K562 (cell line): ENCODE data around the gene ST6GALNAC3. TPM values are rescaled to one million over a fixed set of nuclear protein-coding genes. Genes with fewer than 3 reads are reported as not detected.

ENCODE experiments used
- ATAC-seq: fragments of 200-7000 bp; cut with Tn5 transposase; 3 replicates; pipeline ENCODE4 v1.9.1; 2020; ENCODE audit warnings: moderate library complexity
- BruUV-seq: library from RNA; stranded (reverse); fragments of 400-500 nt; replicated peaks from 2 replicates; lab custom pipeline; 2021; lab: Mats Ljungman, UMichigan
- CTCF ChIA-PET: fragments of 300-600 bp; formaldehyde crosslinking; extraction: SDS; loops from one replicate; lab custom pipeline; 2021; ENCODE audit warnings: low intra/inter-chr PET ratio; lab: Yijun Ruan, JAX
- POLR2A ChIA-PET: fragments of 300-600, 350-650 bp; sonication (Branson Sonifier 250); formaldehyde crosslinking; extraction: SDS; loops from one replicate; lab custom pipeline; 2021; ENCODE audit warnings: antibody characterized with exemption, inconsistent platforms; lab: Yijun Ruan, JAX
- DNase-seq, 4 experiments: peaks; one replicate each; pipeline versions ENCODE4 v3.0.0 to v3.0.0-alpha.2; 2011 to 2018; ENCODE audit warnings: low spot score in 3 of 4, mixed read lengths in 3 of 4; ENCODE audit errors: extremely low read depth in 1 of 4
- FAIRE-seq: peaks from 2 replicates; lab custom pipeline; 2011; peaks lifted over from hg19 to GRCh38; lab: Jason Lieb, UNC
- H2AFZ ChIP-seq: 2 replicates; pipeline ENCODE4 v1.6.0; 2011; ENCODE audit warnings: low read depth, low read length, control low read depth, inconsistent platforms
- H3K27ac ChIP-seq: fragments of 200-600 bp; 3 replicates; pipeline ENCODE4 v1.8.0; 2011; ENCODE audit warnings: low read depth, mild to moderate bottlenecking, control low read depth, inconsistent platforms, low read length, moderate library complexity, mixed read lengths; ENCODE audit errors: extremely low read depth
- H3K27me3 ChIP-seq, 2 experiments: fragments of 300-600 bp in 1 of 2; 2 replicates in 1 of 2; 3 replicates in 1 of 2; pipeline versions ENCODE4 v1.6.0 to v1.8.0; 2011; ENCODE audit warnings: inconsistent platforms in 2 of 2, low read length in 2 of 2, mild to moderate bottlenecking in 1 of 2, mixed read lengths in 1 of 2, moderate library complexity in 1 of 2; ENCODE audit not compliant: control insufficient read depth in 2 of 2, insufficient read depth in 2 of 2
- H3K36me3 ChIP-seq: fragments of 300-600 bp; 3 replicates; pipeline ENCODE4 v1.8.0; 2011; ENCODE audit warnings: mild to moderate bottlenecking, low read length, inconsistent platforms; ENCODE audit not compliant: control insufficient read depth, insufficient read depth
- H3K4me1 ChIP-seq, 2 experiments: fragments of 200-600 bp in 1 of 2; replicated peaks in 1 of 2; 2 replicates in 1 of 2; 3 replicates in 1 of 2; pipeline versions ENCODE4 v1.5.1 to v1.8.0; 2011; ENCODE audit warnings: inconsistent platforms in 2 of 2, low read length in 2 of 2, mild to moderate bottlenecking in 1 of 2, mixed read lengths in 1 of 2, moderate library complexity in 1 of 2; ENCODE audit not compliant: control insufficient read depth in 2 of 2, insufficient read depth in 2 of 2
- H3K4me2 ChIP-seq: 2 replicates; pipeline ENCODE4 v1.6.1; 2011; ENCODE audit warnings: low read length, control low read depth, inconsistent platforms, mixed read lengths; ENCODE audit not compliant: insufficient read depth
- H3K4me3 ChIP-seq: fragments of 200-600 bp; sonication (generic), shearing (Covaris generic); 2 replicates; pipeline ENCODE4 v1.5.1; 2016; ENCODE audit warnings: control low read depth, inconsistent platforms
- H3K79me2 ChIP-seq: fragments of 200-600 bp; 3 replicates; pipeline ENCODE4 v1.8.0; 2011; ENCODE audit warnings: low read length, inconsistent platforms; ENCODE audit not compliant: control insufficient read depth, insufficient read depth
- H3K9ac ChIP-seq, 2 experiments: 2 replicates each; pipeline versions ENCODE4 v1.6.0 to v1.6.1; 2011; ENCODE audit warnings: low read depth in 2 of 2, low read length in 2 of 2, control low read depth in 1 of 2, inconsistent platforms in 1 of 2, mild to moderate bottlenecking in 1 of 2, mixed read lengths in 1 of 2; ENCODE audit not compliant: insufficient read depth in 1 of 2
- H3K9me1 ChIP-seq: one replicate; pipeline ENCODE4 v1.6.0; 2011; ENCODE audit warnings: inconsistent platforms, mild to moderate bottlenecking, low read length, moderate library complexity; ENCODE audit not compliant: control insufficient read depth, insufficient read depth
- H3K9me3 ChIP-seq: replicated peaks from 2 replicates; pipeline ENCODE4 v1.5.1; 2011; ENCODE audit warnings: low read depth, low read length, inconsistent platforms; ENCODE audit not compliant: control insufficient read depth, insufficient read depth
- H4K20me1 ChIP-seq: replicated peaks from 2 replicates; pipeline ENCODE4 v1.6.1; 2011; ENCODE audit warnings: low read length, inconsistent platforms, mixed read lengths; ENCODE audit not compliant: control insufficient read depth, insufficient read depth
- C11orf30 ChIP-seq: fragments of 450-650 bp; IDR thresholded peaks from 2 replicates; pipeline ENCODE4 v1.6.1; 2016; ENCODE audit warnings: low read depth, mild to moderate bottlenecking
- KLF16 ChIP-seq: IDR thresholded peaks from 2 replicates; pipeline ENCODE4 v1.6.1; 2016; ENCODE audit warnings: antibody characterized with exemption
- MAFF ChIP-seq: IDR thresholded peaks from 2 replicates; pipeline ENCODE4 v1.6.1; 2012; ENCODE audit warnings: low read length, improper control_type of control experiment
- MAFG ChIP-seq: fragments of 450-650 bp; conservative IDR thresholded peaks from 2 replicates; pipeline ENCODE4 v1.6.1; 2016; ENCODE audit warnings: missing genetic modification characterization, missing compliant biosample characterization
- MAFK ChIP-seq: IDR thresholded peaks from 2 replicates; pipeline ENCODE4 v1.6.1; 2011; ENCODE audit warnings: low read length, improper control_type of control experiment
- SREBF1 ChIP-seq: fragments of 150-350 bp; IDR thresholded peaks from 2 replicates; pipeline ENCODE4 v1.6.1; 2014; ENCODE audit warnings: antibody characterized with exemption, low read depth, low read length, borderline replicate concordance
- ZNF121 ChIP-seq: sonication (generic); formaldehyde crosslinking; conservative IDR thresholded peaks from 2 replicates; pipeline ENCODE4 v1.8.0; 2022; ENCODE audit warnings: missing genetic modification reagents
- ZNF316 ChIP-seq: fragments of 450-650 bp; IDR thresholded peaks from 2 replicates; pipeline ENCODE4 v1.6.1; 2016
- ZSCAN29 ChIP-seq: fragments of 450-650 bp; IDR thresholded peaks from 2 replicates; pipeline ENCODE4 v1.6.1; 2017
- WGBS: fragments of 100-300 bp; shearing (Covaris generic); methylation state at CpG from one replicate; pipeline ENCODE4 v1.1.6; 2016; ENCODE audit warnings: low coverage, mixed read lengths; ENCODE audit not compliant: insufficient coverage; ENCODE audit errors: missing lambda C conversion rate; 5-methylcytosine and 5-hydroxymethylcytosine counted together
- in situ Hi-C: fragments of 300-500 bp; cut with MboI; formaldehyde crosslinking; loops from 4 replicates; pipeline ENCODE4 v1.15.0; 2018; ENCODE audit warnings: inconsistent platforms, mixed read lengths
- intact Hi-C: fragments of 100-400 bp; cut with micrococcal nuclease; formaldehyde crosslinking; loops from 2 replicates; pipeline ENCODE4 v1.14.2; 2022
- polyA plus RNA-seq, 8 experiments: library from polyadenylated mRNA; depleted of rRNA in 4 of 8; stranded (reverse) in 5 of 8; unstranded in 3 of 8; fragments of >200 nt; fragmentation: Nextera tagmentation in 2 of 8; fragmentation: Illumina TruSeq in 1 of 8; extraction: Ambion mirVana in 2 of 8; extraction: Trizol in 1 of 8; gene quantifications; 2 replicates each; pipeline versions ENCODE4 v1.2.1 to v1.2.3, GENCODE V29; 2011 to 2014; ENCODE audit warnings: inconsistent platforms in 1 of 8, missing spikeins in 1 of 8
- total RNA-seq, 7 experiments: library from RNA; depleted of rRNA in 6 of 7; stranded (reverse); fragments of >200 nt in 6 of 7; fragmentation: Illumina TruSeq in 2 of 7; extraction: Trizol in 2 of 7; gene quantifications; 2 replicates each; pipeline versions ENCODE4 v1.2.1 to v1.2.3, GENCODE V29; 2011 to 2021; ENCODE audit warnings: low replicate concordance in 1 of 7

The ST6GALNAC3 gene
- total and polyA plus RNA-seq, 9 of the 15 experiments (the other 6 are each of a cell fraction or from before 2014, with no cell fraction given), result 0.04 to 0.29 (median 0.18) TPM; not detected in 6

GRCh38 chr1:76625886-76626678 is 551.5 kb downstream of the ST6GALNAC3 start (continued):
- TF ChIP-seq ZSCAN29, result no peak
- no peak for TF ChIP-seq ZNF121 (CRISPR knock-in tag)

GRCh38 chr1:76627498-76627897 is 553.0 kb downstream of the ST6GALNAC3 start:
- H3K4me1 ChIP-seq, result no peaks in the 10 kb centered on the region
- H4K20me1 ChIP-seq, result no peaks in the 10 kb centered on the region
- intact Hi-C loops, result no loop called here
- FAIRE-seq, result no peak
- H3K9ac ChIP-seq, result no peak overlapping the region
- no peaks in the 10 kb centered on the region for H3K9me1 ChIP-seq
- ChIA-PET CTCF (no interaction called here), POLR2A (no interaction called here)
- WGBS, result 0% methylated on average over 5 of the region's 5 CpGs
- no peak overlapping the region for H3K4me3 ChIP-seq
- no peak for DNase-seq
- H3K27ac ChIP-seq, result no peak overlapping the region
- no TSS peak for BruUV-seq
- no peak overlapping the region for H3K4me2 ChIP-seq
- TF ChIP-seq C11orf30 (peak; percentile 29; the same call in 1 of the 2 replicates), SREBF1 (no peak), MAFK (peak; percentile 70), MAFG (tag) (0 out of 2 replicates have a peak, but pooled peaks have one; percentile 40), KLF16 (no peak), MAFF (peak; percentile 68), ZNF316 (peak; percentile 54)
- no peaks in the 10 kb centered on the region for H3K27me3 ChIP-seq
- in situ Hi-C loops, result no loop called here
- no peaks in the 10 kb centered on the region for H3K9me3 ChIP-seq
- no peak overlapping the region for H2AFZ ChIP-seq
- no peaks in the 10 kb centered on the region for H3K36me3 ChIP-seq
- no peak for ATAC-seq
- H3K79me2 ChIP-seq, result no peaks in the 10 kb centered on the region
